C4-2B (cell line): ENCODE measurements around the gene ZNF385A.

Source experiments
- CTCF ChIP-seq: fragments of 450-650 bp; conservative IDR thresholded peaks from 2 replicates; pipeline ENCODE4 v1.5.1; 2017; ENCODE audit warnings: mild to moderate bottlenecking
- ZFX ChIP-seq: fragments of 450-650 bp; IDR thresholded peaks from 2 replicates; pipeline ENCODE4 v1.6.1; 2017

- TF ChIP-seq CTCF, result no peak
- TF ChIP-seq ZFX, result no peak
Observed at GRCh38 chr12:54371328-54372112, 13.0 kb downstream of the ZNF385A start.
